GM21526 (cell line): ENCODE data around the gene RBMXL3.

Experiments
- ATAC-seq: cut with Tn5 transposase; IDR thresholded peaks from one replicate; pipeline ENCODE4 v1.9.1; 2021; ENCODE audit warnings: moderate library complexity; ENCODE audit not compliant: unreplicated experiment, low FRiP score

RBMXL3 gene

GRCh38 chrX:115233497-115234455 lies 44.6 kb downstream of the RBMXL3 start, which contains the start of gene LRCH2:
Gene LRCH2, minus strand, starts transcription at chrX:115234096. Its CDS starts 55 bp downstream, at chrX:115234041.
- no peak for ATAC-seq

- no peak for ATAC-seq
Measured at GRCh38 chrX:115234461-115234860, 45.3 kb downstream of the RBMXL3 start.

- ATAC-seq: no peak
Measured at GRCh38 chrX:115236560-115236959, 47.4 kb downstream of the RBMXL3 start.

- no peak for ATAC-seq
Measured at GRCh38 chrX:115237056-115237455, 47.8 kb downstream of the RBMXL3 start.
